ENCODE measurements around the gene FHAD1. TPM values are rescaled to one million over a fixed set of nuclear protein-coding genes. Genes with fewer than 3 reads are reported as not detected.

FHAD1 gene
- polyA plus RNA-seq, 1 of the 3 experiments (the other 2 are of a cell fraction), result 0.48 TPM

- Histone ChIP-seq H3K9me2 (no peaks in the 10 kb centered on the region), H3K4me2 (peak overlapping the region; percentile 27; the same call in 1 of the 2 replicates), H3K4me3 (ENCODE audit: low read depth in 2 of 2, low read length in 1 of 2) (no peak overlapping the region), H3K27ac (ENCODE audit: low read depth in 2 of 2, low read length in 1 of 2) (peak overlapping the region in 1 of 2 experiments; percentile 54; a peak in 2 of 4 replicates), H3K9ac (no peak overlapping the region), H3K36me3 (replicated peaks in 1 of 2; ENCODE audit: control insufficient read depth in 1 of 2, insufficient read depth in 2 of 2, low read length in 1 of 2) (no peaks in the 10 kb centered on the region), H3F3A (replicated peaks; ENCODE audit: insufficient read depth) (peaks cover 39% of the 10 kb centered on the region), H3K9me3 (no peaks in the 10 kb centered on the region), H3K4me1 (ENCODE audit: control insufficient read depth in 1 of 2, insufficient read depth in 2 of 2, low read depth in 1 of 2, low read length in 1 of 2) (peaks cover 4 to 37% of the 10 kb centered on the region in 2 experiments; a peak in 3 of 4 replicates), H3K79me2 (ENCODE audit: insufficient read depth) (no peaks in the 10 kb centered on the region), H2AFZ (ENCODE audit: low read depth) (no peak overlapping the region), H4K20me1 (ENCODE audit: insufficient read depth) (no peaks in the 10 kb centered on the region), H3K27me3 (ENCODE audit: insufficient read depth) (no peaks in the 10 kb centered on the region)
- POLR2A ChIA-PET, result no interaction called here
- 63% methylated on average over 11 of the region's 11 CpGs for WGBS (ENCODE audit: low lambda C conversion rate)
- peak; percentile 49 for DNase-seq
- CTCF ChIA-PET, result no interaction called here
- TF ChIP-seq REST (IDR thresholded peaks at IDR 0.05; ENCODE audit: low read depth, low read length) (no peak), POLR2AphosphoS5 (IDR thresholded peaks at IDR 0.05; ENCODE audit: low read depth, low read length) (no peak), CTCF (IDR thresholded peaks at IDR 0.05) (no peak), YY1 (IDR thresholded peaks at IDR 0.05; ENCODE audit: low read depth) (no peak), NFIC (IDR thresholded peaks at IDR 0.05; ENCODE audit: borderline replicate concordance) (no peak), MXI1 (IDR thresholded peaks at IDR 0.05; ENCODE audit: low read depth, low read length) (no peak), EP300 (IDR thresholded peaks at IDR 0.05; ENCODE audit: borderline replicate concordance in 1 of 2, low read depth in 1 of 2, low read length in 1 of 2) (no peak), RFX5 (IDR thresholded peaks at IDR 0.05; ENCODE audit: low read length) (no peak), MEF2A (IDR thresholded peaks at IDR 0.05; ENCODE audit: borderline replicate concordance, low read depth) (no peak), GATA2 (CRISPR knock-in tag; IDR thresholded peaks at IDR 0.05) (no peak), IRF3 (IDR thresholded peaks at IDR 0.05; ENCODE audit: low read depth, low read length) (no peak), RXRA (IDR thresholded peaks at IDR 0.05; ENCODE audit: borderline replicate concordance, low read depth) (no peak), EZH2phosphoT487 (IDR thresholded peaks at IDR 0.05; ENCODE audit: borderline replicate concordance, low read depth) (no peak), RCOR1 (IDR thresholded peaks at IDR 0.05; ENCODE audit: low read length) (no peak)
These were observed 107.0 kb downstream of the FHAD1 start for GRCh38 chr1:15353839-15354579.

Measured in SK-N-SH (cell line).